ENCODE results near the gene AQP3.

DNA sequence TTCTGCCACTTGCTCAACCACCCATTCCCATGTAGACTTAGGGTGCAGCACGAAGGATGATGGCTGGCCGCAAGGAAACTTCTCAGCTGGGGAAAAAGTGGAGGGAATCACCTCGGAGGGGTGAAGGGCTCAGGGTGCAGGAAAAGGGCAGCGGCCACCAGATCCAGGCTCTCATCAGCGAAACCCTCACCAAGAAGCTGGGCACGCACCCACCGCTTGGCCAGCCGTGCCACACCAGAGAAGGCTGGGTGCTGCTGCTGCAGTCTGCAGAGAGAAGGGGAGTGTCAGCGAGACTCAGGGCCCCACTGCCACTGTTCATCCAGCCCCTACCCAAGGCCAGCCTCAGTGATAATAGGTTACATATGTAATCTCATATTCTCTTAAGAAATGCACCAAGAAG, 17.7 kb upstream of the AQP3 start:
- TF ChIP-seq CTCF (IDR thresholded peaks at IDR 0.05) = no peak
- TF ChIP-seq, protein P1, sequence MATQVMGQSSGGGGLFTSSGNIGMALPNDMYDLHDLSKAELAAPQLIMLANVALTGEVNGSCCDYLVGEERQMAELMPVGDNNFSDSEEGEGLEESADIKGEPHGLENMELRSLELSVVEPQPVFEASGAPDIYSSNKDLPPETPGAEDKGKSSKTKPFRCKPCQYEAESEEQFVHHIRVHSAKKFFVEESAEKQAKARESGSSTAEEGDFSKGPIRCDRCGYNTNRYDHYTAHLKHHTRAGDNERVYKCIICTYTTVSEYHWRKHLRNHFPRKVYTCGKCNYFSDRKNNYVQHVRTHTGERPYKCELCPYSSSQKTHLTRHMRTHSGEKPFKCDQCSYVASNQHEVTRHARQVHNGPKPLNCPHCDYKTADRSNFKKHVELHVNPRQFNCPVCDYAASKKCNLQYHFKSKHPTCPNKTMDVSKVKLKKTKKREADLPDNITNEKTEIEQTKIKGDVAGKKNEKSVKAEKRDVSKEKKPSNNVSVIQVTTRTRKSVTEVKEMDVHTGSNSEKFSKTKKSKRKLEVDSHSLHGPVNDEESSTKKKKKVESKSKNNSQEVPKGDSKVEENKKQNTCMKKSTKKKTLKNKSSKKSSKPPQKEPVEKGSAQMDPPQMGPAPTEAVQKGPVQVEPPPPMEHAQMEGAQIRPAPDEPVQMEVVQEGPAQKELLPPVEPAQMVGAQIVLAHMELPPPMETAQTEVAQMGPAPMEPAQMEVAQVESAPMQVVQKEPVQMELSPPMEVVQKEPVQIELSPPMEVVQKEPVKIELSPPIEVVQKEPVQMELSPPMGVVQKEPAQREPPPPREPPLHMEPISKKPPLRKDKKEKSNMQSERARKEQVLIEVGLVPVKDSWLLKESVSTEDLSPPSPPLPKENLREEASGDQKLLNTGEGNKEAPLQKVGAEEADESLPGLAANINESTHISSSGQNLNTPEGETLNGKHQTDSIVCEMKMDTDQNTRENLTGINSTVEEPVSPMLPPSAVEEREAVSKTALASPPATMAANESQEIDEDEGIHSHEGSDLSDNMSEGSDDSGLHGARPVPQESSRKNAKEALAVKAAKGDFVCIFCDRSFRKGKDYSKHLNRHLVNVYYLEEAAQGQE (IDR thresholded peaks at IDR 0.05; ENCODE audit: insufficient read depth in 1 of 2, low read depth in 2 of 2, low read length in 1 of 2) = no peak
- TF ChIP-seq SIN3A (IDR thresholded peaks at IDR 0.05; ENCODE audit: borderline replicate concordance, insufficient read depth, low read depth, low read length) = no peak
